KMS-11 (cell line): Measurements from ENCODE around the gene PAK1.

Experiments
- H2AFZ ChIP-seq: fragments of 200-600 bp; sonication (generic); 2 replicates; pipeline ENCODE4 v1.6.1; 2016; ENCODE audit warnings: antibody characterized with exemption, mixed run types, low read depth
- H3K27ac ChIP-seq: fragments of 200-600 bp; sonication (generic); 2 replicates; pipeline ENCODE4 v1.6.1; 2016; ENCODE audit warnings: mild to moderate bottlenecking, mixed run types
- H3K27me3 ChIP-seq: fragments of 200-600 bp; sonication (generic); 2 replicates; pipeline ENCODE4 v1.6.1; 2017; ENCODE audit warnings: mild to moderate bottlenecking, low read depth, mixed run types, moderate library complexity; ENCODE audit not compliant: insufficient read depth
- H3K36me3 ChIP-seq: fragments of 200-600 bp; sonication (generic); 2 replicates; pipeline ENCODE4 v1.6.1; 2017; ENCODE audit warnings: mild to moderate bottlenecking, mixed run types; ENCODE audit not compliant: insufficient read depth
- H3K4me1 ChIP-seq: fragments of 200-600 bp; sonication (generic); 2 replicates; pipeline ENCODE4 v1.6.1; 2016; ENCODE audit warnings: mild to moderate bottlenecking, low read depth, mixed run types; ENCODE audit not compliant: poor library complexity, severe bottlenecking
- H3K4me2 ChIP-seq: fragments of 200-600 bp; sonication (generic); 2 replicates; pipeline ENCODE4 v1.7.0; 2016; ENCODE audit warnings: mild to moderate bottlenecking, mixed run types
- H3K4me3 ChIP-seq: fragments of 200-600 bp; sonication (generic); IDR thresholded peaks from 2 replicates; pipeline ENCODE4 v1.6.1; 2017; ENCODE audit warnings: low read depth, low read length, mixed read lengths; ENCODE audit not compliant: insufficient read depth
- H3K79me2 ChIP-seq: fragments of 200-600 bp; sonication (generic); 2 replicates; pipeline ENCODE4 v1.6.1; 2016; ENCODE audit warnings: low read depth, mixed run types; ENCODE audit not compliant: insufficient read depth
- H3K9ac ChIP-seq: fragments of 200-600 bp; sonication (generic); 2 replicates; pipeline ENCODE4 v1.6.1; 2016; ENCODE audit warnings: mild to moderate bottlenecking, mixed run types
- H4K20me1 ChIP-seq: fragments of 200-600 bp; sonication (generic); 2 replicates; pipeline ENCODE4 v1.6.1; 2016; ENCODE audit warnings: mild to moderate bottlenecking, mixed run types; ENCODE audit not compliant: insufficient read depth
- TF ChIP-seq, protein P1 (sequence below): fragments of 200-600 bp; sonication (generic); conservative IDR thresholded peaks from 2 replicates; pipeline ENCODE4 v1.6.1; 2017; ENCODE audit warnings: low read depth, mild to moderate bottlenecking, antibody characterized with exemption, low read length, moderate library complexity, mixed read lengths

The PAK1 gene

DNA sequence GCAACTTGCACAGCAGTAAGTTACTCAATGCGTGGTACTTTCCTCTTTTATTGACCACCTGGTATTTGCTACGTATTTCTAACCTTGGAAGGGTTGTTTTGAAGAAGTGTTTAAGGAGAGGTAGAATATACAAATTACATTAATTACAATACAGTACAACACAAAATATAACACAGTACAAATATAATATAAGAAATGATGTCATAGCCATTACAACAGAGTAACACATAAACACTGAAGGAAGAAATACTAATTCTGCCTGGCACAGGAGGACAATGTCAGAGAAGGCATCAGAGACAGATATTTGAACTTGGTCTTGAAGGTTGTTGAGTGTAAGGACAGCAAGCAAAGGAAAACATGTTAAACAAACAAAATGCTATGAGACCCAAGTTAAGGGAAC, 25.6 kb downstream of the PAK1 start:
- Histone ChIP-seq H4K20me1 (no peaks in the 10 kb centered on the region), H3K36me3 (no peaks in the 10 kb centered on the region), H3K79me2 (no peaks in the 10 kb centered on the region), H3K27ac (no peak overlapping the region), H3K4me1 (peaks cover 16% of the 10 kb centered on the region), H3K27me3 (no peaks in the 10 kb centered on the region), H3K4me2 (no peak overlapping the region), H2AFZ (no peak overlapping the region), H3K4me3 (no peak overlapping the region), H3K9ac (no peak overlapping the region)
- TF ChIP-seq, protein P1, sequence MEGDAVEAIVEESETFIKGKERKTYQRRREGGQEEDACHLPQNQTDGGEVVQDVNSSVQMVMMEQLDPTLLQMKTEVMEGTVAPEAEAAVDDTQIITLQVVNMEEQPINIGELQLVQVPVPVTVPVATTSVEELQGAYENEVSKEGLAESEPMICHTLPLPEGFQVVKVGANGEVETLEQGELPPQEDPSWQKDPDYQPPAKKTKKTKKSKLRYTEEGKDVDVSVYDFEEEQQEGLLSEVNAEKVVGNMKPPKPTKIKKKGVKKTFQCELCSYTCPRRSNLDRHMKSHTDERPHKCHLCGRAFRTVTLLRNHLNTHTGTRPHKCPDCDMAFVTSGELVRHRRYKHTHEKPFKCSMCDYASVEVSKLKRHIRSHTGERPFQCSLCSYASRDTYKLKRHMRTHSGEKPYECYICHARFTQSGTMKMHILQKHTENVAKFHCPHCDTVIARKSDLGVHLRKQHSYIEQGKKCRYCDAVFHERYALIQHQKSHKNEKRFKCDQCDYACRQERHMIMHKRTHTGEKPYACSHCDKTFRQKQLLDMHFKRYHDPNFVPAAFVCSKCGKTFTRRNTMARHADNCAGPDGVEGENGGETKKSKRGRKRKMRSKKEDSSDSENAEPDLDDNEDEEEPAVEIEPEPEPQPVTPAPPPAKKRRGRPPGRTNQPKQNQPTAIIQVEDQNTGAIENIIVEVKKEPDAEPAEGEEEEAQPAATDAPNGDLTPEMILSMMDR, result no peak

DNA sequence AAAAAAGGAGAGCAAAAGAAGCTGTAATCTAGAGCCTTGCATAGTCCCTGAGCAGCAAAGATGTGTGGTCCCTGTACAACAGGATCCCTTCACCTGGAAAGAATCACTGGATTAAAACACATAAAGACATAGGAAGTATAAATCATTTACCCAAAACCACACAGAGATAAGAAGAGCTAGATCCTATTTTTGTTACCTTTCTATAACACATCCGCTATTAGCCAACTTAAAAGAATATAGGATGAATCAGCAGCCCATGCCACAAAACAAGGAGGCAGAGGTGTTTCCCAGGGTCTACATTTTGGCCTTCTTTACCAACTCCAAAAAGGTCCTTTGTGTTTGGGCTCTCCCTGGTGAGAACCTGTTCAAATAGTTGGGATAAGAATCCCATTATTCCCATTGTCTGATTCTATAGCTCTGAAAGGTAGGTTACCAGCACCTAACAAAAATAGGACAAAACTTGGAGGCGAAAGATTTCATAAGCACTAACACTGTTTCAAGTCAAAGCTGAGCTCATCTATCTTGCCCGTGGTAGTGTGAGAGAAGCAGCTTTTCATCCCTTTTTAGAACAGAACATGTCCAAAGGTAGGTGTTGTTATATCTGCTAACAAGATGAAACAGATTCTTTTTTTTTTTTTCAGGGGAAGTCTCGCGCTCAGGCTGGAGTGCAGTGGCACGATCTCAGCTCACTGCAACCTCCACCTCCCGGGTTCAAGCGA, 26.8 kb downstream of the PAK1 start:
- no peak overlapping the region for H3K4me2 ChIP-seq
- H3K27me3 ChIP-seq, result no peaks in the 10 kb centered on the region
- no peak overlapping the region for H2AFZ ChIP-seq
- TF ChIP-seq, protein P1, result no peak
- peaks cover 28% of the 10 kb centered on the region for H3K4me1 ChIP-seq
- no peak overlapping the region for H3K27ac ChIP-seq
- H3K79me2 ChIP-seq, result no peaks in the 10 kb centered on the region
- H3K9ac ChIP-seq, result no peak overlapping the region
- H4K20me1 ChIP-seq, result no peaks in the 10 kb centered on the region
- no peaks in the 10 kb centered on the region for H3K36me3 ChIP-seq
- H3K4me3 ChIP-seq, result no peak overlapping the region

DNA sequence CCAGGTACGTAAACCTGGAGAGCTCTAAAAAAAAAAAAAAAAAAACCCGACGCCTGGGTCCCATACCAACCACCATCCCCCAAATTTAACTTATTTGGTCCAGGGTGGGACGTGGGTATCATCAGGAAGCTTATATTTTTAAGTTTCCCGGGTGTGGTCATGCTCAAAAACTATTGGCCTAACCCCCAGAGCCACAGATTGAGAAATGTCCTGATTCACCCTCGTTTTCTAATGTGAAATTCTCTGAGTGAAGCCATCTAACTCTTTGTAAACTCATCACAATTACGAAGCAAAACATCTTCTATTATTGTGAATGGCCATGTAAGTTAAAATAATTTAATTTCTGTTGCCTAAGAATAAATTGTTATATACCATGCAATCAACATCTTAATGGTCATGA, 29.6 kb downstream of the PAK1 start:
- H3K27me3 ChIP-seq, result no peaks in the 10 kb centered on the region
- H4K20me1 ChIP-seq, result no peaks in the 10 kb centered on the region
- H3K36me3 ChIP-seq, result no peaks in the 10 kb centered on the region
- H3K4me3 ChIP-seq, result no peak overlapping the region
- TF ChIP-seq, protein P1, result no peak
- no peak overlapping the region for H2AFZ ChIP-seq
- H3K27ac ChIP-seq, result no peak overlapping the region
- no peak overlapping the region for H3K9ac ChIP-seq
- H3K79me2 ChIP-seq, result no peaks in the 10 kb centered on the region
- H3K4me1 ChIP-seq, result peaks cover 31% of the 10 kb centered on the region
- H3K4me2 ChIP-seq, result no peak overlapping the region

GRCh38 chr11:77442394-77443053, 31.4 kb downstream of the PAK1 start:
- no peaks in the 10 kb centered on the region for H3K79me2 ChIP-seq
- no peaks in the 10 kb centered on the region for H3K36me3 ChIP-seq
- peaks cover 31% of the 10 kb centered on the region for H3K4me1 ChIP-seq
- peak overlapping the region; percentile 75 for H3K4me2 ChIP-seq
- peak overlapping the region; percentile 79 for H2AFZ ChIP-seq
- H3K27ac ChIP-seq, result peak overlapping the region; percentile 32
- no peaks in the 10 kb centered on the region for H4K20me1 ChIP-seq
- H3K4me3 ChIP-seq, result no peak overlapping the region
- TF ChIP-seq, protein P1, result no peak
- no peaks in the 10 kb centered on the region for H3K27me3 ChIP-seq
- peak overlapping the region; percentile 39; the same call in 1 of the 2 replicates for H3K9ac ChIP-seq
